HEK293 (cell line): ENCODE results near the gene ARRDC2.

ENCODE experiments used
- CTCF ChIP-seq: fragments of 450-650 bp; formaldehyde crosslinking; IDR thresholded peaks from 2 replicates; pipeline ENCODE4 v1.5.1; 2016; ENCODE audit warnings: missing biosample characterization, missing genetic modification characterization
- MZF1 ChIP-seq: fragments of 450-650 bp; formaldehyde crosslinking; IDR thresholded peaks from 2 replicates; pipeline ENCODE4 v1.5.1; 2017; ENCODE audit warnings: missing biosample characterization, missing genetic modification characterization, borderline replicate concordance

GRCh38 chr19:18029617-18030338 is 21.8 kb downstream of the ARRDC2 start:
- no peak for TF ChIP-seq CTCF (tag by site-specific recombination)
- no peak for TF ChIP-seq MZF1 (tag by site-specific recombination)
